Hypothalamus (tissue), 51 donors: Measurements from ENCODE around the gene DSCAM.

Source experiments
- DNase-seq, 51 donors: peaks; one replicate each; lab custom pipeline; 2025; lab: John Stamatoyannopoulos, UW

DSCAM gene

DNA sequence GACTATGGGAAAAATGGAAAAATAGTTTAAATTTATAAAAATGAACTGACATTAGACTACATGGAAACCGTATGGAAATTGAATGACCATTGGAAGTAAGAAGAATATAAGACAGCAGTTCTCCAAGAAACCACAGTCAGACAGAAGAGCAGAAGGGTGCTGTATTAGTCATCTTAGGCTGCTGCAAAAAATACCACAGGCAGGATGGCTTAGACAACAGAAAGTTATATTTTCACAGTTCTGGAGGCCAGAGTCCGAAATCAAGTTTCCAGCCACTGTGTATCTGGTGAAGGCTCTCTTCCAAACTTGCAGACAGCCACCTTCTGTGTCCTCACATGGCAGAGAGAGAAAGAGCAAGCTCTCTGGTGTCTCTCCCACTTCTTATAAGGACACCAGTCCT lies 175.2 kb downstream of the DSCAM start:
- DNase-seq, result no peak

GRCh38 chr21:40668555-40669275 lies 178.2 kb downstream of the DSCAM start:
- no peak for DNase-seq

DNA sequence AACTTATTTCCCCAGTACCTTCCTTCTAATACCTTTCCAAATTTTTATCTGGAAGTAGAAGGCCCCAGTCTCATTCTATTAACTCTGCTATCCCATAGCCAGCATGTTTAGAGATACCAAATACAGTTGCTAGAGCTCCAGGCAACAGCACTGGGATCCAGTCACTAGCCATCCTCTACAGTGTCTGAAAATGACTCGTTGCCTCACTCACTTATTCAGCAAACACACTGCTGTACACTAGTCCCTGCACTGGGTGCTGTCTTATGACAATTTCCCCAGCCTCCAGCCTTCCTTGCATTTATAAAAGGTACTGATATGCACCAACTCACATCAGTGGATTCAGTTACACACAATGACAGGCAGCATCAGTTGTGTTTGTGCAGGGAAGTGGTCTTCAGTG lies 179.0 kb downstream of the DSCAM start:
- no peak for DNase-seq

DNA sequence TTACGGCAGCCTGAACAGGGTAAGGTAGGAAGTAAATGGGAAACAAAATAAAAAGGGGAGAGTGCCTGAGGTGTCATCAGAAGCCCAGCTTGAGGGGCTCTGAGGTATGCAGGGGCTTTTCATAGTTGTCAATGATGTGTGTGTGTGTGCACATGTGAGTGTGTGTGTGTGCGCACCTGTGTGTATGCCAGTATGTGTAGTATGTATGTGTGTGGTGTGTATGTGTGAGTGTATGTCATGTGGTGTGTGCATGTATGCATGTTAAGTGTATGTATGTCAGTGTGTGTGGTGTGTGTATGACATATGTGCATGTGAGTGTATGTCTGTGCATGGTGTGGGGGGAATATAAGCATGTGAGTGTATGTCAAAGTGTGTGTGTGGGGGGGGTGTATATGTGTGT lies 184.1 kb downstream of the DSCAM start:
- no peak for DNase-seq

DNA sequence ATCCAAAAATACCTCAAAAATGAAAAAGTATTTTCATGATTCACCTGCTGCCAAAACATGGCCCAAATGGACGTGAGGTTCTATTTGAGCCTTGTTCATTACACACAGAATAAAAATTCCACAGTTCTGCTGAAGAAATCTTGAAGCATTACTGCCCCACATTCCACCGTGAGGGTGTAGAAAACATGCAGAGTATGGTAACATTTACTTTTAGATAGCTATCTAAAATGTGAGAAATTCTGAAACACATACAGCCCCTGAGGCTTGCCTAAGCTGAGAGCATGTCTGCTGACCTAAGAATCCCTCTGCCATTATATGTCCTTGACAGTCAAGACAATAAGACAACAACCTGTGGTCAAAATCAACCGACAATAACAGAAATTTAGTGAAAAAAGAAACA lies 186.5 kb downstream of the DSCAM start:
- DNase-seq, result no peak

DNA sequence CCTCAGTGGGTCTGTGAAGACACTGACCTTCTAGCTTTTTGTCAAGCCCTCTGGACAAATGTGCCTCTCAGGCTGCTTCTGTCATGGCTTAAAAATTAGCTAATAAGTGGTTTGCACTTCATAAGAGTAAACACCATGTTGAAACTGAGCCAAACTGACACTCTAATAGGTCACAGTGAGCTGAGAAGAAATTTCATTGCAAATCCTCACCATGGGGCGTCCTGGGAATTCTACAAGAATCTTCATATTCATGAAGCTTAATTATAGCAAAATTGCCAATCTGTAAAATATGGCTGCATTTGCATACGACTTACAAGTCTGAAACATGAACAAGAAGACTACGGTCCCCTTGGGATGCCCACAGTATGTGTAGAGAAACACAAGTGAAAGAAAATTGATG lies 188.6 kb downstream of the DSCAM start:
- no peak for DNase-seq

DNA sequence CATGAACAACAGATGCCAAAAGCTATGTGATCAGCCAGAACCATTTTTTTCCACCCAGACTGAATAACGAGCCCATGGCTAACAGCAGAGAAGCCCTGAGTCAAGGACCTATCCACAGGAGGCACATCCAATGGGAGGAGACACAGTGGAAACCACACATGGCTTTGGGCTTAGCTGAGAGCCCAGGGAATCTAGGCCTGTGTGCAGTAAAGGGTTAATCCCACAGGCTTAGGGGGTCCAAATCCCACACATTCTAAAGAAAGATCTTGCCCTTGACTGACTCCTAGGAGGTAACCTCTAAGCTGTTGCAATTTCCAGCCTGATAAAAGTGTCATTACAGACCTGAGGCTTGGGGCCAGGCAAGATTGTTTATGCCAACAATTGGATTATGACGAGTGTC lies 194.5 kb downstream of the DSCAM start:
- DNase-seq, result no peak

DNA sequence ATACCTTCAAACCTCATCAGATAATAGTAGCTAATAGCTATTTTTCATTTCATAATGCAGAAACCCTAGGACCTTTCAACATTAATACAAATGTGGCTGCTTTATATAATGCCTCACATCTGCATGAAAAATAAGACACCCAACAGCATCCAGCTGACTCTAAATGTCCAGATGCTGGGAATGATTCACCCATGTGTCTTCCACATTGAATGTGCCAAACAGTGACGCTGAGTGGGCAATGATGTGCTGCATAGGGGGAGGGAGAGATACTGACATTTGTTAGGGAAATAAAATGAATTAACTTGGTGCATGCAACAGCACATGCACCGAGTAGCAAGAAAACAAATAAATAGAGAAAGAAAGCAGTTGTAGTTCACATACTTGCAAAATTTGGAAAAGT lies 199.3 kb downstream of the DSCAM start:
- DNase-seq, result no peak

DNA sequence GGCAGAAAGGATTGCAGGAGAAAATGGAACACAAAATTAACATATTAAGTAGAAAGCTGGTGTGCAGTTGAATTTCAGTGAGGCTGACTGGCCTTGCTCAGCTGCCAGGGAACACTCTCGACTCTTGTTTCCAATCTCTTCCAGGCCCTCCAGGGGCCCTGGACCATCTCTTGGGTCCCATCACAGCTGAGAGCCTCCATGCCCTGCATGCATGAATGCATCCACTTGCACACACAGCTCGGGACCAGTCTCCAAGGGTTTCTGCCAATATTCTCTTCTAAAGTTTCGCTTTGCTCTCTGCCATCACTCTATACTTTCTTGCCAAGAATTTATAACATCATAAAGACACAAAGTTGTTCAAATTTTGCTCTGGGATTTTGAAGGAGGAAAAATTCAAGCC lies 200.3 kb downstream of the DSCAM start:
- no peak for DNase-seq

DNA sequence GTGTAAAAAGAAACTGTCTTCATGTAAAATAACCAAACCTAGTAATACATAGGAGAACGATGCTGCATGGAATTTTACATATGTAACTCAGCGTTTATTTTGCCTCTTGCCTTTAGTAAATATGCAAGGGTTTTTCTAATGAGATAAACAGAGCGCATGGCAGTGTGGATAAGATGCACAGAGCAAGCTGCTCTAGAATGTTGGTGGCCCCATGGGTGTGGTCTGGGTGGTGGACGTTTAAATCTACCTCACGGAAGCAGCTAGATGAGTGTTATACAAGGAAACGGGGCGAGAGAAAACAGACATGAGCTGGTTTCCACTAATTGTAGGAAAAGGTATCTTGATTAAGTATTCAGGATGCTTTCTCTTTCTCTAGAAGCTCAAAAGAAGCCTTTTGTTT lies 205.9 kb downstream of the DSCAM start:
- DNase-seq, result no peak

DNA sequence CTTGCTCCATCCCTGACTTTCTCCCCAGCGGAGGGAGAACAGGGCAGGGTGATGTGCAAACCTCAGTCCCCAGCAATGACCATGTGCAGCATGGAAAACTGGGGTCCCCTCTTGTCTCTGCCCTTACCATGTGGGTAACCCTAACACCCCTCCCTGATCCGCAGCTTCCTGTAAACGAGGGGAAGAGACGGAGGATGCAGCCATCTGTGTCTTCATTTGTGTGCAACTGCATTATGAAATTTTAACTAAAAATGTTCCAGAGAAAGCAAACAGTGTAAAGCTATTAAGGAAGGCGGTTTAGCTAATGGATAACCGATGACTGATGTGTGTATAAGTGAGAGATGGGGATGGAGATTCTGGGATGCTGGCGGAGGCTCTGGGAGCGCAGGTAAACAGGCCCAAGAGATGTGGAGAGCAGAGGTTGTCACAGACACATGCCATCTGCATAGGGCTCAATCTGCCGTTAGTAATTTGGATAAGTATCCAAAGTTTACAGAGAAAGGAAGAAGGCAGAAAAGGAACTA lies 206.6 kb downstream of the DSCAM start:
- no peak for DNase-seq

- DNase-seq, result no peak
These were observed 207.3 kb downstream of the DSCAM start for GRCh38 chr21:40639616-40640194.

DNA sequence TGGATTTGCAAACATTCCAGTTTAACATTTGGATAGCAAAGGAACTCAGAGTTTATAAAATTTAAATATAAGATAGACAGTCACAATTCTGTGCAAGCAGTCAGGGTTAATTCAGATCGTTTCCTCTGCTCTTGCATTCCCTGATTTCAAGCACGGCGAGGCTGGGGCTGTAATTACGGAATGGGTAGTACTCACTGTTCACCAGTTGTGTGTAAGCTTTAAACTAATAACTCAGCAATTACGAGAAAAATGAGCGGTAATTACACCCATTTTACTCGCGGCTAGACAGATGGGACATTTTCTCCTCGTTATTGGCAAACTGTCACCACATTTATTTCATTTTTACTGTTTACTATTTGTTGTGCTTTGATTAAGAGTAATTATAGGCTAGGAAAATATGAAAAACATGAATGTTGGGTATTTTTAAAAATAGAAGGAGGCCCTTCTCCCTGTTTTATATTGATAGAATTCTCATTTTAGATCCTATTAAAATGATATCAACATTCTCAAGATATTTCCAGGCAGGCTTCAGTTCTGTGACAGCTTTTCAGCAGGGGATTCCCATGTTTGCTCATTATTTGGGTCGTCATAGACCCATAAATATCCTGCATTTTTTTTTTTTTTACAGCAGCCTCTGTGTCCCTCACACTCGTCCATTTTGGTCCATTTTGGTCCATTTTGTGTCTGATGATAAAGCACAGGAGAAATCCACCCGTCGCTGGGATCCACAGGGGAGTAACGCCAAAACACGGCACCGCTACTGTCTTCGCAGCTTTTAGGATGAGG lies 208.3 kb downstream of the DSCAM start:
- no peak for DNase-seq

DNA sequence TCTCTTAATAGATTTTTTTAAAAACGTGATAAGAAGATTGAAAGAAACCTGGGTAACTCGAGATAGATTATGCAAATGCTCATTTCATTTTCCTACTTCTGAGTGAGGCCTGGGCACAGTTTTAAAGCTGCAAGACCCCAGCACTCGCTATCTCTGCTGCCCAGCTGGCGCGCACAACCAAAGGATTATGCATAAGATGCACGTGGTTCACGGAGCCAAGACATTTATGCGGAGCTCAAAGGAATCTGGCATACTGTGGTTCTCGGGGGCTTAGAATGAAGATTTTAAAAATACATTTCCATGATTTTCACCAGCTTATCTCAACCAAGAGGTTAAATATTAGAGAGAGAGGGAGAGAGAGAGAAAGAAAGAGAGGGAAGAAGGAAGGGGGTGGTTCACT lies 210.9 kb downstream of the DSCAM start:
- DNase-seq, result no peak

- DNase-seq, result peak in 1 of 51 donors; percentile 33
These were observed 211.6 kb downstream of the DSCAM start for GRCh38 chr21:40635391-40635790.

GRCh38 chr21:40634141-40634540 lies 212.8 kb downstream of the DSCAM start:
- DNase-seq, result peak in 12 of 51 donors; percentile 2 to 44 (median 11)

GRCh38 chr21:40633048-40633447 lies 213.9 kb downstream of the DSCAM start:
- no peak for DNase-seq

GRCh38 chr21:40631211-40631610 lies 215.7 kb downstream of the DSCAM start:
- DNase-seq, result no peak

- no peak for DNase-seq
These were observed 221.0 kb downstream of the DSCAM start for GRCh38 chr21:40625991-40626390.

- DNase-seq, result no peak
These were observed 223.4 kb downstream of the DSCAM start for GRCh38 chr21:40623528-40623927.

DNA sequence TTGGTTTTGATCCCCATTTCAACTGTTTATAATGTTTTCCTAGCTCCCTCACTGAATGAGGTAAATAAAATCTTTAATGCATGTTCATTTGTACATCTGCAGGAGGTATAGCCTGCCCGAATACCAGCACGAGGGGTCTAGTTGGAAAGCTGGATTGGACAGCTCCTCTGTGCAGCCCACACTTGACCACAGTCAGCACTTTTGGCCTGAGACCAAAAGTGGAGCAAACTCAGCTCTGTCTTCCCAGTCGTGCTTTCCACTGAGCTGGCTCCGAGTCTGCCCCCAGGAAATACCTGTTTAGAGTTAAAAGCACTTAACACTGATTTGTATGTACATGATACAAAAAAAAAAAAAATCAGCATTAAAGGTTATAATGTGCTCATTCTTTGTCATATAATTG lies 224.4 kb downstream of the DSCAM start:
- no peak for DNase-seq
